HL-60 (cell line): ENCODE measurements around the gene JARID2.

Source experiments
- SPI1 ChIP-seq: IDR thresholded peaks from 2 replicates; pipeline ENCODE4 v1.6.1; 2012; ENCODE audit warnings: low read depth, mild to moderate bottlenecking, borderline replicate concordance
- TF ChIP-seq, protein P1 (sequence below): IDR thresholded peaks from one replicate; pipeline ENCODE4 v1.5.1; 2011; ENCODE audit warnings: low read length, control low read depth, inconsistent platforms; ENCODE audit not compliant: insufficient read depth
- TF ChIP-seq, protein P2 (sequence below): IDR thresholded peaks from 2 replicates; pipeline ENCODE4 v1.6.1; 2012; ENCODE audit warnings: low read depth; ENCODE audit not compliant: insufficient replicate concordance

DNA sequence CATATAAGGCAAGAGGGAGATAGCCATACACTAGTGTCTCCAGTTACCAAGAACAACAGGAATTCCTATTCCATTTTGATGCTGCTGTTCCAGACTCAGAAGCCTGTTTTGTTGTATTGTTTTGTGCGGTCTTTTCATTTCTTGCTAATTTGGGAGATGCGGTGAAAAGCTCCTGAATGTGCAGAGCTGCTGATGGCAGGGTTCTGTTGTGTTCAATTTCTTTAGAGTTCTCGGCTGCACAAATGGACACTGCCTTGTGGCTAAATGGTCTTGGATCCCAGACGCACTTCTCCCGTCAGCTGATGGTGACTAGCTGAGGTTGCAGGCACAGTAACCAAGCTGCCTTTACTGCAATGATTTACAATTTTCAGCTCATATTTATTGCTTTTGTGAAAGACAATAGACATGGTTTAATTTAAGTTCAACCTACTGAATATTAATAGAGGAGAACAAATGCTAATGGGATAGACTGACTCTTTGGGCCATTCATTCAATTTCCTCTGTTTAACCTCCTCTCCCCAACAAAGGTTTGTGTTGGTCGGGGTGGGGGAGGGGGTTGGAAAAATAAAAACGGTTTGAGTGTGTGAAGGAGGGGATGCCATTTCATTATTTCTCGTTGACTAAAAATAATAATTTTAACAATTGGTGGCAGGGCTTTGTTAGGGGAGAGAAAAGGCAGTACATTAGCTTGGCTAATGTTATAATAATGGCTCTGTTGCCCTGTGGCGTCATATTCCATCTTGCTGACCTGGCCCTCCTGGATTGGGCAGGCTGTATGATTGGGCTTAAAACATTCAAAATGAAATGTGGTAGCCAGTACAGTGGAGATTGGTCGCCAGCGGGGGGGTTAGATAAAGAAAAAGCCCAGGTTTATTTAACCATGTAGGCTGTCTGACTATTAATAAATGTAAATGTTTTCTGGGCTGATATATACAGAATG is 159.5 kb downstream of the JARID2 start:
- TF ChIP-seq, protein P1, sequence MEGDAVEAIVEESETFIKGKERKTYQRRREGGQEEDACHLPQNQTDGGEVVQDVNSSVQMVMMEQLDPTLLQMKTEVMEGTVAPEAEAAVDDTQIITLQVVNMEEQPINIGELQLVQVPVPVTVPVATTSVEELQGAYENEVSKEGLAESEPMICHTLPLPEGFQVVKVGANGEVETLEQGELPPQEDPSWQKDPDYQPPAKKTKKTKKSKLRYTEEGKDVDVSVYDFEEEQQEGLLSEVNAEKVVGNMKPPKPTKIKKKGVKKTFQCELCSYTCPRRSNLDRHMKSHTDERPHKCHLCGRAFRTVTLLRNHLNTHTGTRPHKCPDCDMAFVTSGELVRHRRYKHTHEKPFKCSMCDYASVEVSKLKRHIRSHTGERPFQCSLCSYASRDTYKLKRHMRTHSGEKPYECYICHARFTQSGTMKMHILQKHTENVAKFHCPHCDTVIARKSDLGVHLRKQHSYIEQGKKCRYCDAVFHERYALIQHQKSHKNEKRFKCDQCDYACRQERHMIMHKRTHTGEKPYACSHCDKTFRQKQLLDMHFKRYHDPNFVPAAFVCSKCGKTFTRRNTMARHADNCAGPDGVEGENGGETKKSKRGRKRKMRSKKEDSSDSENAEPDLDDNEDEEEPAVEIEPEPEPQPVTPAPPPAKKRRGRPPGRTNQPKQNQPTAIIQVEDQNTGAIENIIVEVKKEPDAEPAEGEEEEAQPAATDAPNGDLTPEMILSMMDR = no peak
- TF ChIP-seq, protein P2, sequence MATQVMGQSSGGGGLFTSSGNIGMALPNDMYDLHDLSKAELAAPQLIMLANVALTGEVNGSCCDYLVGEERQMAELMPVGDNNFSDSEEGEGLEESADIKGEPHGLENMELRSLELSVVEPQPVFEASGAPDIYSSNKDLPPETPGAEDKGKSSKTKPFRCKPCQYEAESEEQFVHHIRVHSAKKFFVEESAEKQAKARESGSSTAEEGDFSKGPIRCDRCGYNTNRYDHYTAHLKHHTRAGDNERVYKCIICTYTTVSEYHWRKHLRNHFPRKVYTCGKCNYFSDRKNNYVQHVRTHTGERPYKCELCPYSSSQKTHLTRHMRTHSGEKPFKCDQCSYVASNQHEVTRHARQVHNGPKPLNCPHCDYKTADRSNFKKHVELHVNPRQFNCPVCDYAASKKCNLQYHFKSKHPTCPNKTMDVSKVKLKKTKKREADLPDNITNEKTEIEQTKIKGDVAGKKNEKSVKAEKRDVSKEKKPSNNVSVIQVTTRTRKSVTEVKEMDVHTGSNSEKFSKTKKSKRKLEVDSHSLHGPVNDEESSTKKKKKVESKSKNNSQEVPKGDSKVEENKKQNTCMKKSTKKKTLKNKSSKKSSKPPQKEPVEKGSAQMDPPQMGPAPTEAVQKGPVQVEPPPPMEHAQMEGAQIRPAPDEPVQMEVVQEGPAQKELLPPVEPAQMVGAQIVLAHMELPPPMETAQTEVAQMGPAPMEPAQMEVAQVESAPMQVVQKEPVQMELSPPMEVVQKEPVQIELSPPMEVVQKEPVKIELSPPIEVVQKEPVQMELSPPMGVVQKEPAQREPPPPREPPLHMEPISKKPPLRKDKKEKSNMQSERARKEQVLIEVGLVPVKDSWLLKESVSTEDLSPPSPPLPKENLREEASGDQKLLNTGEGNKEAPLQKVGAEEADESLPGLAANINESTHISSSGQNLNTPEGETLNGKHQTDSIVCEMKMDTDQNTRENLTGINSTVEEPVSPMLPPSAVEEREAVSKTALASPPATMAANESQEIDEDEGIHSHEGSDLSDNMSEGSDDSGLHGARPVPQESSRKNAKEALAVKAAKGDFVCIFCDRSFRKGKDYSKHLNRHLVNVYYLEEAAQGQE = no peak
- TF ChIP-seq SPI1 = no peak
